ENCODE data around the gene EMC9.
A peak's percentile ranks its signal among the peaks of the same experiment; 100 is the strongest.

The EMC9 gene

DNA sequence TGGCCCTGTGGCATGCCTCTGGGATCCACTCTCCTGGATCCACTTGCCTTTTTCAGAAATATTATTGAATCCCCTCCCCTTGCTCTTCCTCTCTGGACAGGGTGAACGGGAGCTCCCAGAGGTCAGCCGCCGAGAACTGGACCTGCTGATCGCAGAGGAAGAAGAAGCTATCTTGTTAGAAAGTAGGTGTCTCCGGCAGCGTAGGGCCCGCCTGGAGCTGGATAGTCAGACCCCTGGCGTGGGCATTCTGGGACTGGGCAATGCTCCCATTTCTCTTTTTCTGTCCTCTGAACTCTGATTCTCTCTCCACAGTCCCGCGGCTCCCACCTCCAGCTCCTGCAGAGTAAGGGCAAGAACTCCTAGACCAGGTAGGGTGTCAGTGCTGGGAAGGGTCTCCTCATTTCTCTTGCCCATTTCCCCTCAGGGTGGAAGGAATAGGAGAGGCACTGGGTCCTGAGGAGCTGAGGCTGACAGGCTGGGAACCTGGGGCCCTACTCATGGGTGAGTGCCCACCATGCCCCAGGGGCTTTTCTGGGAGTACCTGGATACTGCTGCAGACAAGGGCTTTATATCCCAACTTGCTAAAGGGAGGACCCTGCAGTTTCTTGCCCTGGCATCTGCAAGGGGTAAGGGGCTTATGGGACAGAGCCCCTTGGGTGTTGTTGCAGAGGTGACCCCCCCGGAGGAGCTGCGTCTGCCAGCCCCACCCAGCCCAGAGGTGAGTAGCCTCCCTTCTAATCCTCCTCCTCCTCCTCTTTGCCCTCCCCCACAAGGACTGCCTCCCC lies 35.8 kb upstream of the EMC9 start:
- DNase-seq: no peak

DNA sequence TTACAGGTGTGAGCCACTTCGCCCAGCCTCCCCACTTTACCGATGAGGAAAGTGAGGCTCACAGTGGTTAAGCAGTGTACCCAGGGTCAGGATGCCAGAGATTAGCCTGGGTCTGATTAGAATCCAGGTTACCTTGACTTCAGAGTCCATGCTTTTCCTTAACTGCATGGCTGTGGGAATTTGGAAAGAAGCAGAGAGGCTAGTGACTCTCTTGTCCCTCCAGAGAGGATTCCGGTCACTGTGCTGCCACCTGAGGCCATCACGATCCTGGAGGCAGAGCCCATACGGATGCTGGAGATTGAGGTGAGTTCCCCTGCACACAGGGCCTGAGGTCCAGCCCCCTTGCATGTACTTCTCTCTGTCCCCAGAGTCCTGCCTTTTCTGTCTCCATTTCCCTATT lies 35.2 kb upstream of the EMC9 start:
- DNase-seq: no peak

- DNase-seq: no peak
Observed at GRCh38 chr14:24172871-24173281, 31.5 kb upstream of the EMC9 start.

DNA sequence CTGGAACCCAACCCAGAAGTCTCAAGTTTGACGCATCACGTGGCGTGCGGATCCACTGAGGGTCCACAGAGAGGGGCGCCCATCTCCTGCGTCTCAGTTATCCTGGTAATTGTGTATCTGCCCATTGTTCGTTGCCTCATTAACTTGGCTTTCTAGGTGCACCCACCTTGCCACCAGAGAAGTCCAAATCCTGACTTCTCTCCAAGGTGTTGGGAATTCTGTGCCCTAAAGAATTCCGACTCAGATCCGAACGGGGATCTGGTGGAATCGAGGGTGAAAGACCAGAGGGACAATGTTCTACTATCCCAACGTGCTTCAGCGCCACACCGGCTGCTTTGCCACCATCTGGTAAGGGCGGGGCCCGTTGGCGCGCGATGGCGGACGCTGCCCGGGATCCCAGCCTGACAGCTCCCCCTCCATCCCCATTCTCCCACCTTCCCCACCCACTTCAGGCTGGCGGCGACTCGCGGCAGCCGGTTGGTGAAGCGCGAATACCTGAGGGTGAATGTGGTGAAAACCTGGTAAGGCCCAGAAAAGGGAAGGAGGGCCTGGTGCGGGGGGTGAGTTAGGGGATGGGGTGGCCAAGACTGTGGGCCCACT lies 31.0 kb upstream of the EMC9 start:
- DNase-seq: no peak

DNA sequence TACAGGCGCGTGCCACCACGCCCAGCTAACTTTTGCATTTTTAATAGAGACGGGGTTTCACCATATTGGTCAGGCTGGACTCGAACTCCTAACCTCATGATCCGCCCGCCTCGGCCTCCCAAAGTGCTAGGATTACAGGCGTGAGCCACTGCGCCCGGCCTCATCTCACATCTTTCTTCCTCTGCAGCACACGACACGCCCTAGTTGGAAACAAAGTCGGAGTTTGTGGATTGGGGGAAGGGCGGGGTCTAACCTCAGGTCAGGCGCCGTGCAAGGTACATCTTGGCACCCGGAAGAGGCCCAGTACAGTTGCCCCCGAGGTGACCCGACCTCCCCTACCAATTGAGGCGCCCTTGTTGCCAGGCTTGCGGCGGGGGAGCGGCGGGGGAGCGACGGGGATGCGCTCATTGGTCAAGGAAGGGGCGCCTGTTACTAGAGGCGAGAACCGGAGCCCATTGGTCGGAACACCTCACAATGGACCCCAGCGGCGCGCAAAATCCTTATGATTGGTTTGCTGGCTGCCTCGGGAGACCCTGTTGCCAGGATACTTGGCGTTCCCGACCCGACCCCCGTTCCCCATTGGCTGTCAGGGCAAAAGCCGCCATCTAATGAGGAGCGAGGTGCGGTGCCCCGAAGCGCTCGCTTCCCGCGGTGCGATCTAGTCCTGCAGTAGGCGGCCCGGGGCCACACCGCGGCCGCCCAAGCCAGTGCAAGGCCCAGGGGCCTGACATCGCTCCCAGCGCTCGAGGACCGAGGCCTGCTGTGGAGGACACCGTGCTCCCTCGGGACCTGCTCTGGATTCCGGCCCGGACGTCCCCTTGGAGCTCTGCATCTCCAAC lies 30.2 kb upstream of the EMC9 start, which contains the start of gene REC8:
TSS of gene REC8 (plus strand) at position 659 of the 839 bp plus-strand sequence. CDS start 473 bp downstream, outside the sequence.
- peak; percentile 77 for DNase-seq

GRCh38 chr14:24167469-24168114 lies 26.2 kb upstream of the EMC9 start:
- no peak for DNase-seq

- no peak for DNase-seq
Observed at GRCh38 chr14:24165785-24166184, 24.4 kb upstream of the EMC9 start.

- no peak for DNase-seq
Observed at GRCh38 chr14:24164518-24164991, 23.2 kb upstream of the EMC9 start.

DNA sequence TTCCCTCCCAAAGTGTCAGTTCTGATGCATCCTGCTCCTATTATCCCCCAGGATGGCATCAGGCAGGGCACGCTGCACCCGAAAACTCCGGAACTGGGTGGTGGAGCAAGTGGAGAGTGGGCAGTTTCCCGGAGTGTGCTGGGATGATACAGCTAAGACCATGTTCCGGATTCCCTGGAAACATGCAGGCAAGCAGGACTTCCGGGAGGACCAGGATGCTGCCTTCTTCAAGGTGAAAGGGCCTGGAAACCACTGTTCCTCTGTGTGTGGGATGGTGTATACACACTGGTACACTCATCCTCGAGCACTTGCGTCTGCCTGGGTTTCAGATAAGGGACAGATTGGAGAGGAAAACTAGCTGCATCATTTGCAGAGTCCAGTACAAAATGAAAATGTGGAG lies 20.7 kb upstream of the EMC9 start:
- no peak for DNase-seq

- DNase-seq: peak; percentile 97
Observed at GRCh38 chr14:24160850-24161804, 19.7 kb upstream of the EMC9 start, which contains the start of gene IRF9. Gene IRF9 (plus strand): TSS chr14:24161265. CDS start chr14:24162145, 880 bp downstream.

- no peak for DNase-seq
Observed at GRCh38 chr14:24160499-24160849, 19.1 kb upstream of the EMC9 start.

DNA sequence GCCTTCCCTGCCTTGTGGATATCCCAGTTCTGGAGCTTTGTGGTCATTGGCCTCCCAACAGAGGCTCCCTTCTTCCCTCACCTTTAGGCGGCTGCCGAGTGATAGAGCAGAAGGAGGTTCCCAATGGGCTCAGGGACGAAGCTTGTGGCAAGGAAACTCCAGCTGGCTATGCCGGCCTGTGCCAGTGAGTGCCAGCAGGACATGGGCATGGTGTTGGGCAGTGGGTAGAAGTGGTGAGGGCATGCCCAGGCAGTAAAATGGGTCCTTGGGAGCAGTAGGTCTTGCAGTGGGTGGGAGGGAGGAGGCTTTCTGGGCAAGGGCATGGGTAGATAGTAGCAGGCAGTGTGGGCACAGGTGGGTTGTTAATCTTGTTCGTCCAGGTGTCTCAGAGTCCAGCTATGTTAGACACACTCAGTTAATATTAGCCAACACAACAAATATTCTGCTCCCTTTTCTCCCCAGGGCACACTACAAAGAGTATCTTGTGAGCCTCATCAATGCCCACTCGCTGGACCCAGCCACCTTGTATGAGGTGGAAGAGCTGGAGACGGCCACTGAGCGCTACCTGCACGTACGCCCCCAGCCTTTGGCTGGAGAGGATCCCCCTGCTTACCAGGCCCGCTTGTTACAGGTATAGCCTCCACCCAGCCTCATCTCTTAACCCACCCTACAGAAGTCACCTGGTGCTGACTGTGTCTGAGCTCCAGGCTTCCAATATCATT lies 18.5 kb upstream of the EMC9 start:
- DNase-seq: no peak

DNA sequence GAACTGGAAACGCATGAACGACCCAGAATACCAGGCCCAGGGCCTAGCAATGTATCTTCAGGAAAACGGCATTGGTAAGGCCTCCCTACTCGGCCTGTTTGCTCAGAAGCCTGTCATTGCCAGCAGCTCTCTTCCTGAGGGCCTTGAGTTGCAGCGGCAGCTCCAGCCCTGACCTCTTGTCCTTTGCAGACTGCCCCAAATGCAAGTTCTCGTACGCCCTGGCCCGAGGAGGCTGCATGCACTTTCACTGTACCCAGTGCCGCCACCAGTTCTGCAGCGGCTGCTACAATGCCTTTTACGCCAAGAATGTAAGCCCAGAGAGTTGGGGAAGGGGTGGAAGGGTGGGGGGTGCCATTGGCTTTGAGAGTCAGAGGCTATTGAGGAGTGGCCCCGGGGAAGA lies 15.9 kb upstream of the EMC9 start:
- DNase-seq: no peak

- DNase-seq: no peak
Observed at GRCh38 chr14:24156840-24157239, 15.4 kb upstream of the EMC9 start.

- no peak for DNase-seq
Observed at GRCh38 chr14:24155100-24155499, 13.7 kb upstream of the EMC9 start.

- DNase-seq: no peak
Observed at GRCh38 chr14:24151404-24152080, 10.2 kb upstream of the EMC9 start.

- DNase-seq: no peak
Observed at GRCh38 chr14:24150993-24151392, 9.6 kb upstream of the EMC9 start.

DNA sequence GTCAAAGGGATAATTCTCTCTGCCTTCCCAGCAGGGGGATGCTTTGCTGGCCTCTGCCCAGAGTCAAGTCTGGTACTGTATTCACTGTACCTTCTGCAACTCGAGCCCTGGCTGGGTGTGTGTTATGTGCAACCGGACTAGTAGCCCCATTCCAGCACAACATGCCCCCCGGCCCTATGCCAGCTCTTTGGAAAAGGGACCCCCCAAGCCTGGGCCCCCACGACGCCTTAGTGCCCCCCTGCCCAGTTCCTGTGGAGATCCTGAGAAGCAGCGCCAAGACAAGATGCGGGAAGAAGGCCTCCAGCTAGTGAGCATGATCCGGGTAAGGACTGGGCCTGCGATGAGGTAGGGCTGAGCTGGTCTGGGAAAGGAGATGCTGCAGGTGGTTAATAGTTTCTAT lies 9.2 kb upstream of the EMC9 start:
- no peak for DNase-seq

DNA sequence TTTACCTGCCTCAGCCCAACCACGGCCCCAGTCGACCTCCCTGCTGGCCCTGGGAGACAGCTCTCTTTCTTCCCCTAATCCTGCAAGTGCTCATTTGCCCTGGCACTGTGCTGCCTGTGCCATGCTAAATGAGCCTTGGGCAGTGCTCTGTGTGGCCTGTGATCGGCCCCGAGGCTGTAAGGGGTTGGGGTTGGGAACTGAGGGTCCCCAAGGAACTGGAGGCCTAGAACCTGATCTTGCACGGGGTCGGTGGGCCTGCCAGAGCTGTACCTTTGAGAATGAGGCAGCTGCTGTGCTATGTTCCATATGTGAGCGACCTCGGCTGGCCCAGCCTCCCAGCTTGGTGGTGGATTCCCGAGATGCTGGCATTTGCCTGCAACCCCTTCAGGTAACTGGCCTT lies 8.7 kb upstream of the EMC9 start:
- DNase-seq: no peak

DNA sequence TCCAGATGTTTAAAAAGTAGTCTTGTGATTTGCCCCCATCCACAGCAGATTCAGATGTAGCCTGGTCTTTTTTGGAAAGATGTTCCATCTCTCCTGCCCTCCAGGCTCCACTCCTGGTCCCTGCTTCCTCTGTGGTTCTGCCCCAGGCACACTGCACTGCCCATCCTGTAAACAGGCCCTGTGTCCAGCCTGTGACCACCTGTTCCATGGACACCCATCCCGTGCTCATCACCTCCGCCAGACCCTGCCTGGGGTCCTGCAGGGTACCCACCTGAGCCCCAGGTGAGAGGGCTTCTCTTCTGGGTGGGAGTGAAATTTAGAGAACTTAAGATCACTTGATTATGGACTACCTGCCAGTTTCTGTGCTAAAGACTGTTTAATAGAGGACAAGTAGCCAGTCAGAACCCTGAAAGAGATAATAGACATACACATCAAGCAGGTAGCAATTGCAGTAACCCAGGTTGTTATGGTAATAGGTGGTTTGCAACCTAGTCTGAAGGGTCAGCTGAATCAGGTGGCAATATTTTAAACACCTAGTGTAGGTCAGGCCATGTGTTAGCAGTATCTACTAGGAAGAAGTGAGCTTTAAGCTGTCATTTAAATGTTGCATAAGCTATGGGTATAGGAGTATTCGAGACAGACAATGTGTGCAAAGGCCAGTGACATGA lies 8.0 kb upstream of the EMC9 start:
- DNase-seq: no peak
